NCI-H2081 treated with DMSO at 0.1 percent for 48 hours (cell line): ENCODE results near the gene COL23A1.
"Not testable (repeated sequence)": the region's sequence is repeated elsewhere in the genome, so short reads cannot be mapped to it uniquely, and the experiment has no call there.

Source experiments
- DNase-seq: peaks from one replicate; lab custom pipeline; 2025; lab: John Stamatoyannopoulos, UW

Gene COL23A1

DNA sequence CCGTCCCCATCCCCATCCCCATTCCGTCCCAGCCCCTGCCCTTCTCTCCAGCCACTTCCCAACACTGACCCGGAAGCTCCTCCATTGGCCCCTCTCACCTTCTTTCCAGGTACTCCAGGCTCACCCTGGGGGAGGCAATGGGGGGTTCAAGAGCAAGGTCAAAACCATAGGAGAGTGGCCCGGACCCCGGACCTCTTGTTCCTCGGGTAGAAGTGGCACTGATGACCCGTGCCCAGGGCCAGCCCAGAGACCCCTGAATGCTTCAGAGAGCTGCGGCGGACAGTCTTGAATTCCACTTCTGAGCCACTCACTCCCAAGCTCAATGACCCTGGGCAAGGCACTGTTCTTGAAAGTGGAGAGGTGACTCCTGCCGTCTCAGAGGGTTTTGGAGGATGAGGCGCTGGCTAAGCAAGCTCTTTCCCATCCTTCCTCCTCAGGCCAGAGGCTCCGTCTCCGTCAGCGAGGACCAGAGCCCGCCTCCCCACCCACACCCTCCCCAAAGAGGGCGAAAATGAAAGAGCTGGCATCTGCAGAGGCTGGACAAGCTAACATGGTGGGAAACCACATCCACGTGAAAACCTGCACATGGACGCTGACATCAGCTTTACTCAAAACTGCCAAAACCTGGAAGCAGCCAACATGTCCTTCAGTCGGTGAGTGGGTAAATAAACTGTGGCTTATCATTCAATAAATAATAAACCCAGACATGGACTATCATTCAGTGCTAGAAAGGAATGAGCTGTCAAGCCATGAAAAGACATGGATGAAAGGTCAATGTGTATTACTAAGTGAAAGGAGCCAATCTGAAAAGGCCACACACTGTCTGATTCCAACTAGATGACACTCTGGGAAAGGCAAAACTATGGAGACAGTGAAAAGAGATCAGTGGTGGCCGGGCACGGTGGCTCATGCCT, 330.3 kb downstream of the COL23A1 start:
- no peak for DNase-seq

DNA sequence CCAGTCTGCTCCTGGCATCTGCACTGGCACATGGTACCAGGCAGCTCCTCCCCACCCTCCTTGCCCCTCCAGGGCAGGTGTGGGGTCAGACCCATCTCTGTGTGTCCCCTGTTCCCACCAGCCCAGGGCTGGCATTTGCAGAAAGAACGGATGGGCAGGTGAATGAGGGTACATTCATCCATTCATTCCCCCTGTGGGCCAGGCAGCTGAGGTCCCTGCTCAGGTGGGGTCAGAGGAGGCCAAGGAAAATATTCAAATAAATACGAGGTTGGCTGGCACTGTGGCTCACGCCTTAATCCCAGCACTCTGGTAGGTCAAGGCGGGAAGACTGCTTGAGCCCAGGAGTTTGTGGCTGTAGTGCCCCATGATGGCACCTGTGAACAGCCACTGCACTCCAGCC, 332.5 kb downstream of the COL23A1 start:
- DNase-seq: no peak

DNA sequence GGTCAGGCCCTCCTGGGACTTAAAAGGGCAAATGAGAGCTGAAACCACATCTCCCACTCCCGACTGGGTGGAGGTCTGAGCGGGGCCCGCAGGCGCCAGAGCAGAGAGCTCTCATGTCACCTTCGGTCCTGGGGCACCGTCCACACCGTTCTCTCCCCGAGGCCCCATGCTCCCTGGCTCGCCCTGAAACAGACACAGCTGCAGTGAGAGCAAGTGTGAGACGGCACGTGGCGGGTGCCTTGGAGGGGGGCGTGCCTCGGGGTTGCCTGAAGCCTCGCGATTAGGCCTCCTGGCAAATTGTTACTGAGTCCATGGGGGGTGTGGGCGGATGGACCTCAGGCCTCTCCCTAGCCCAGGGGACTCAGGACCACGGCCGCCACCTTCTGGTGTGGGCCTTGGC, 333.4 kb downstream of the COL23A1 start:
- no peak for DNase-seq

DNA sequence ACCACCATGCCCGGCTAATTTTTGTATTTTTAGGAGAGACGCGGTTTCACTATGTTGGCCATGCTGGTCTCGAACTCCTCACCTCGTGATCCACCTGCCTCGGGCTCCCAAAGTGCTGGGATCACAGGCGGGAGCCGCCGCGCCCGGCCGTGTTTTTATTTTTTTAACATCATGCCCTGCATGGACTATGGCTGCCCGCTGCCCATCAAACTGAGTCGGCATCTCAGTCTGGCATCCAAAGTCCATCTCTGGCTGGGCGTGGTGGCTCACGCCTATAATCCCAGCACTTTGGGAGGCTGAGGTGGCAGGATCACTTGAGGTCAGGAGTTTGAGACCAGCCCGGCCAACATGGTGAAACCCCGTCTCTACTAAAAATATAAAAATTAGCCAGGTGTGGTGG, 336.6 kb downstream of the COL23A1 start:
- DNase-seq: not testable (repeated sequence)

DNA sequence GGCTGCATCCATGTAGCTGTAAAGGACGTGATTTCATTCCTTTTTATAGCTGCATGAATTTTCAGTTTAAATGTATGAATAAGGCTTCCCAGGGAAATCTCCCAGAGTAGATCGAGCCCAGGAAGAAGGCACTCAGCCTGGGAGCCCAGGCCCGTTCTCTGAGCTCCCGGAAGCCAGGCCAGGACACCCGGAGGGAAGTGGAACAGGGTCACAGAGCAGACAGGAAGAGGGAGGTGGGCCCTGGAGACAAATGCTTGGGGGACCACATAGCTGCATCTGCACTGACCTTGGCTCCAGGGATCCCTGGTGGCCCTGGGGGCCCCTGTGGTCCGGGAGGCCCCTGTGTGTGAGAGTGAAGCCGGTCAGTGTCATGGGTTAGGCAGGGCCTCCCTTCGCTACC, 337.9 kb downstream of the COL23A1 start:
- no peak for DNase-seq

DNA sequence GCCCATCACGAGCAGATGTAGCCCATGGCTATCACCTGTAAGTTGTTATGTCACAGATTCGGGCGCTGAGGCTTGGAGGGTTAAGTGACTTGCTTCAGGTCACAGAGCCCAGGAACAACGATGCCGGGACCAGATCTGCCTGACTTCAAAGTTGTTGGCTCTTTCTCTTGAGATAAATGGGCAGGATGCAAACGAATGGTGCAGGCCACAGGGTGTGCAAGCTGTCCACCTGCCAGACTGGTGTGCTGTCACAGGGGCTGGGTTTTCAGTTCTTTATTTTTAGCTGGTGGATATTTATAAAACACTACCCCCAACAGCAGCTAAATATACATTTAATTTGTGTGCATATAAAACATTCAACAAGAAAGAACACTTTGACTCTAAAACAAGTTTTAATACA, 339.9 kb downstream of the COL23A1 start:
- DNase-seq: no peak

DNA sequence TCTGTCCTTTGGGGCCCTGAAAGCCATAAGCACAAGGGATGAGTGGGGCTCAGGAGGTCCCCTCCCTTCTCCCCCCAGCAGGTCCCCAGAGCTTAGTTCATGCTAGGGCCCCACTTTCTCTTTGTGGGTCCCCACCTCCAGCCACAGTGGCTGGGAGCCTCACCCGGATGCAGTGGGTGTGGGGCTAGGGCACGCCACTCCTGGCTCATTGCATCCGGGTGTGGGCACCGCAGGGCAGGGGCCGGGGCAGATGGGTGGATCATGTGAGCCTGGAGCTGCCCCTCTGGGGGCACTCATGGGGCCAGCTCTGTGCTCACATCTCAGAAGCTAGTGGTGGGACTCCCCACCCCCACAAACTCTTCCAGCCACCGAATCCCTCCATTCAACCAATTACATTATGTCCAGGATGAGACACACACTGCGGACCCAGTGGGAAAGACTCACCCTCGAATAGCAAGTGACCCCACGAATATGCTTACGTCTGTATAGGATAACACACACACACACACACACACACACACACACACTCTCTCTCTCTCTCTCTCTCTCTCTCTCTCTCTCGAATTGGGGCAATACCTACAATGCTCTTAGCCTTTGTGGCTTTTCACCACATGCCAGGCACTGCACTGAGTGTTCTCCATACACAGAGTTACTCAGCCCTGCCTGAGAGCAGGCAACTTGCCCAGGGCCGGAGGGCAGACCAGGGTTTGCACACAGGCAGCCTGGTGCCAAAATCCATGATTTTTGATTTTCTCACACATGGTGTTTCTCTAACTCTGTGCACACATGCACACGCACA, 340.8 kb downstream of the COL23A1 start:
- no peak for DNase-seq

DNA sequence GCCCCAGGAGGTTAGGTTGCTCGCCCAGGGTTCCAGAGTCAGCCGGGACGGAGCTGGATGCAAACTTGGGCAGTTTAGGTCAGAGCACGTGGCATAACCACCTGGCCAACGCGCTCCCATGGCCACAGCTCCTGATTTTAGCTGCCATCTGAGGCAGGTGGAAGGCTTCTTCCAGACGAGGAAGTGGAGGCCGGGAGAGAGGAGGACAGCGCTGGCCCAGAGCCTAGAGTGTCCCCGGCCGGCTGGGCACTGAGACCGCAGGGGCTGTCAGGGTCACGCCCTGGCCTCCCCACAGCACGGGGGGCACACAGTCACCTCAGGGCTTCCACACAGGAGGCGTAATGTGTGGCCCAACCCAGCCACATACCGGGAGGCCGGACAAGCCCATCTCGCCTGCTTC, 341.4 kb downstream of the COL23A1 start:
- no peak for DNase-seq

DNA sequence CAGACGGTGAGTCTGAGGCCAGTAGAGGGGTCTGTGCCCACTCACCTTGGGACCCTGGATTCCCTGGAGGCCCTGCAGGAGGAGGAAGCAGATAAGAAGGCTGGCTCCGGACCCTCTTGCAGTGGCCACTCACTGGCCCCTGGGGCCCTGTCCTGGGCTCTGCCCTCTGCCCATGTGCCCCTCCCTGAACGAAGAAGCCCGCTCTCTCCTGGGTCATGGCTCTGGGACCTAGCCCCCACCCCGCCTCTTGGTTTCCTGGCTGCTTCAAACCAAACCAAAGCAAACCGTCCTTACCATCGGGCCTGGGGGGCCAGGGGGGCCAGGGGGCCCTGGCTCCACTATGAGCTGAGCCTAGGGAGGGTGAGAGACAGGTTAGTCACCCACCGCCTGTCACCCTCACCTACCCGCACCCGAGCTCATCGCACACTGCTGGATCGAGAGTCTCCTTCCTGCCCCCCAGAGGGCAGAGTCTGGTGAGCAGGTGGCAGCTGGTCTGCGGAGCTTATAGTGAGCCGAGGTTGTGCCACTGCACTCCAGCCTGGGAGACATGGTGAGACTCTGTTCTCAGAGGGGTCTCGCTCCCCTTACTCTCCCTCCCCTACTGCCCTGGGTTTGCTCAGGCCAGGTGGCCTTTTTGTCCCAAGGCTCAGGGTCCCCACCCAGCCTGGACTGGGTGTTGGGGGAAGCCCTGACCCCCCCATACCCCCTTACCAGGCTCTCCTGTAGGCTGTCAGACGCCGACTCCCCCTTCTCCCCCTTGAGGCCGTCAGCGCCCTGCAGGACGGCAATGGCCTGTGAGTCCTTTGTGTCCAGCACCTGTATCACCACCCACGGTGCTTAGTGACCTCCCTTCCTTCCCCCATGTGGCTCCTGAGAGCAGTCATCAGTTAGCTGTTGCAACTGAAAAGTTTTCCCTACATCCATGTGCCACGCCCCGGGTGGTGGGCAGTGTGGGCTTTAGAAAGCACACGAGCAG, 342.4 kb downstream of the COL23A1 start:
- DNase-seq: no peak

DNA sequence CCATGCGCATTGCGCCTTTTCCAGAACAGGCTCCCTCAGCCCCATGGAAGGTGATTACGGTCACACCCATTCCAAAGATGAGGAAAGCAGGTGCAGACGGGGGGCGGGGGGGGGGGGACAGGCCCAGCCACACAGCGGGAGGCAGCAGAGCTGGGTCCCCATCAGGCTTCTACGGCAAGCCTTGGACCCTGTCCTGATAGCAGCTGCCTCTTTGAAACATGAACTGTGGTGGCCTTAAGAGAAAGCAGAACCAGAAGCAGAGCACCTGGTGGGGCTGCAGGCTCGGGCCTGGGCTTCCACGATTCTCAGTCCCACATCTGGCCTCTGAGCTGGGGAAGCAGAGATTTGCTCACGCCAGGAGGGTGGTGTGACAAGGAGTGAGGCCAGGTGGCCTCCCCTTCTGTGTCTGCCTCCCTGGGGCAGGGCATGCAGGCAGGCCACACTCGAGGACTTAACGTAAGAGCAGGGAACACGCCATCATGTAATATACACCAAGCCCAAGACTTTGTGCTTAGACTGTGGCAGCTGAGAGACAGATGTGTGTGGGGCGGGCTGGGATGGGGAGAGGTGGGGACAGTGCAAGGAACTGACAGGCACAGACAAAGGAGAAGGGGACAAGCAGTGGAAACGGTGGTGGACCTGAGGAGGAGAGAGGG, 343.4 kb downstream of the COL23A1 start:
- DNase-seq: no peak

DNA sequence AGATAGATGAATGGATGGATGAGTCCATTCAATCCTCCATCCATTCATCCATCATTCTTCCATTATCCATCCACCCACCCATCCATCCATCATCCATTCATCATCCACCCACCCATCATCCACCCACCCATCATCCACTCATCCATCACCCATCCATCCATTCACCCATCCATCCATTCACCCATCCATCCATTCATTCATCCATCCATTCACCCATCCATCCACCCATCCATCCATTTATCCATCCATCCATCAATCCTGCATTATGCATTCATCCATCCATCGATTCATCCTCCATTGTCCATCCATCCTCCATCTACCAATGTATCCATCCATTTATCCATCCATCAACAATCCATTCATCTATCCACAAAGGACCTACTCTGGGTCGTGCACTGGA, 344.8 kb downstream of the COL23A1 start:
- no peak for DNase-seq

DNA sequence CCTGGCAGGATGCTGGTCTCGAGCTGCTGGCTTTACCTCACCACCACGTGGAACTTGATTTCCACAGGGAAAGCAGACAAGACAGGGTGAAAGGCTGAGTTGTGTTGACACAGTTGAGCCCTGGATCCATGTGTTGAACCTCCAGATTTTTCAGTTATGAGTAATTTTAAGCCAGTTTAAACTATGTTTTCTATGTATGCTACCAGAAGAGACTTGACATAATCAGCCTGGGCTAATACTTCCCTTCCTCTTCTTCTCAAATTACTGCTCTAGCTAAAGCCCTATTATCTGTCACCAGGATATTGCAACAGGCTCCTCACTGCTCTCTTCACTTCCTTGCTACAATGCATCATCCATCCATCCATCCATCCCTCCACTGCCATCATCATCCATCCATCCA, 345.6 kb downstream of the COL23A1 start:
- DNase-seq: no peak

DNA sequence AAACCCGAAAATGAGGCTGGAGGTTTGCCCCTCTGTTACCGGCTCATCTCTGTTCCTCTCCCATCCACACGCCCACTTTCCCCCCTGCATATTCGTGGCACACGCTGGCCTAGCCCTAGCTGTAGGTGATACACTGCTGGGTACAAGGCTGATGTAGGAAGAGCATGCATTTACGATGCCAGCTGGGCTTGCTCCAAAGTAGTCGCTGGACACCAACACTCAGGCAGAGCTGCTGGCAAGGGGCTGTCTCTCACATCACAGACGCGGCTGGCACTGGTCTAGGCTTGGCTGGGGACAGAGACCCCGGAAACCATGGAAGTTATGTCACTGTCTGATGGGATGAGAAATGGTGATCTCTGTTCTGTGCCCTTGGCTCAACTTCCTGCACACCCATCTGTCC, 347.8 kb downstream of the COL23A1 start:
- DNase-seq: no peak

DNA sequence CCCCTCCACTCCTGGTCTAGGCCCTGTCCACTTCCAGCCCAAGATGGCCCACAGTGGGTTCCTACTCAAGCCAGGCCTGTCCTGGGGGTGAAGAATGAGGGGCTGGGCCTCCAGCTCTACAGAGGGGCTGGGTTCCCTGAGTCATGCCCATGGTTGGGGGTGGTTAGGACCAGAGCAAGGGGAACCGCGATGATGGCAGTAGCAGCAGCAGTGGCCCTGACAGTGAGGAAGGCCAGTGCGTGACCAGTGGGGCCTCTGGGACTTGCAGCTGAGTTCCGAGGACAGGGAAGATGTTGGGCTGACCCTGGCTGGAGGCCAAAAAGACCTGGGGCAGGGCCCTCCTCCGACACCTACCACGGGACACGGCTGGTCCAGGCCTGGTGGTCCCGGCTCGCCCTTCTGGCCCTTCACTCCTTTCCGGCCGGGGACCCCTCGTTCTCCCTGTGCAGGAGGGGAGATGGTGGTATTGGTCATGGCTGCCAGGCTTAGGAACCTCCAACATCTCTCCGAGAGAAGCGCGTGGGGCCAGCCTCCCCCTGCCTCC, 348.4 kb downstream of the COL23A1 start:
- no peak for DNase-seq

DNA sequence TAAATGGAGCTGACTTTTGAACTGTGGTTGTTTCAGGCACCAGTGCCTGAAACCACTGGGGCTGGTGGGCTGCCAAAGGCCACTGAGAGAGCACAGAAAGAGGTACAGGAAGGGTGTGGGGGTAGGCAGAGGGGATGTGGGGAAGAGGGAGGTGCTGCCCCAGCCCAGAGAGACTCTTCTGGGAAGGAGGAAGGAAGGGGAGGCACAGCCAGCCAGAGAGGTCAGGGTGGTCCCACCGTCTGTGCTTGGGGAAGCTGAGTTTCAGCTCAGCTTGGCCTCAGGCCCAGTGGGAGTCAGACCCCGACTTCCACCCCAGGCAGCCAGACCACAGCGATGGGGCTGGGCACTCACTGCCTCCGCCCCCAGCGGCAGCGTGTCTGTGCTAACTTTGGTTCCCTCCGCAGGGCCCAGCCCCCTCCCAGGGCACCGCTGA, 348.9 kb downstream of the COL23A1 start:
- no peak for DNase-seq

DNA sequence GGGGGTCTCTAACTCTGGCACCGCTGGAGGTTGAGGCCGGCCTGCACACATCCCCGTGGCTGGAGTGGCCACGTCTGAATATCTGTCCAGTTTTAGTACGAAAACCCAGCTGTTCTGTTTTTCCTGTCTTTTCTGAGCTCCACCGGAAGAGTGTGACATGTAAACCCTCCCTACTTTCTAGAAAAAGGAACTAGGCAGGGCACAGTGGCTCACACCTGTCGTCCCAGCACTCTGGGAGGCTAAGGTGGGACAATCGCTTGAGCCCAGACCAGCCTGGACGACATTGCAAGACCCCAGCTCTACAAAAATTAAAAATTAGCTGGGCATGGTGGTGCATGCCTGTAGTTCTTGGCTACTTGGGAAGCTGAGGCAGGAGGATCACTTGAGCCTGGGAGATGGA, 349.4 kb downstream of the COL23A1 start:
- DNase-seq: no peak

DNA sequence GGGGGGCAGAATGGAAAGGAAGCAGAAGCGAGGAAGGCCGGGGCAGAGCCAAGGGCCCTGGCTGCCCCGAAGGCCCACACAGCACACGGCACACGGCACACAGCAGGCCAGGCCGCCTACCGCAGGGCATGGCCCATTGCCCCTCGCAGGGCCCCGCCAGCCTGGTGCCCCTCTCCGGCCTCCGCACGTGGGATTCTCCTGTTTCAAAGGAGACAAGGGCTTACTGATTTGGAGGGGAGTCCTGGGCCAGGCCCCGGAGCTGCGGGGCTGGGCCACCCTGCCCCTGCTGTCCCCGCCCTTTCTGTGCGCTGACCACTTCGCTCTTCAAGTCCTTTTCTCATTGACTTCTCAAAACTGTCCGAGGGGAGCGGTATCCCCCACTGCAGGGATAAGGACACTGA, 349.9 kb downstream of the COL23A1 start:
- DNase-seq: no peak

DNA sequence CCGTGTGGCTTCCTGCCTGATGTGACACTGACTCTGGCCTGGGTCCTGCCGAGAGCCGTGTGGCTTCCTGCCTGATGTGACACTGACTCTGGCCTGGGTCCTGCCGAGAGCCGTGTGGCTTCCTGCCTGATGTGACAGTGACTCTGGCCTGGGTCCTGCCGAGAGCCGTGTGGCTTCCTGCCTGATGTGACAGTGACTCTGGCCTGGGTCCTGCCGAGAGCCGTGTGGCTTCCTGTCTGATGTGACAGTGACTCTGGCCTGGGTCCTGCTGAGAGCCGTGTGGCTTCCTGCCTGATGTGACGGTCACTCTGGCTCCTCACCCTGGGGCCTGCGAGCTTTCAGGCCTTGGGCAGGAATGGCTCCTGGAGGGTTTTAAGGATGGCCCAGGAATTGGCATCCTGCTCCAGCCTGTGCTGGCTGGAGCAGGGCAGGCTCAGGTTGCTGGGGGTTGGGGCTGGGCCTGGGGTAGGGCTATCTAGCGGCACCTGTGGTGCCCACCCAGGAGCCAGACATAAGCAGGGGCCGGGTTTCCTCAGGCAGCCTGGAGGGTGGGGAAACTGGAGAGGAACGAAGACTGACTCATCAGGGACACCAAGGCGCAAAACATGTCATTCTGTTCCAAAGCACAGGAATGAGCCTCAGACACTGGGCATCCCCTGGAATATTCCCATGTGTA, 350.4 kb downstream of the COL23A1 start:
- not testable (repeated sequence) for DNase-seq

DNA sequence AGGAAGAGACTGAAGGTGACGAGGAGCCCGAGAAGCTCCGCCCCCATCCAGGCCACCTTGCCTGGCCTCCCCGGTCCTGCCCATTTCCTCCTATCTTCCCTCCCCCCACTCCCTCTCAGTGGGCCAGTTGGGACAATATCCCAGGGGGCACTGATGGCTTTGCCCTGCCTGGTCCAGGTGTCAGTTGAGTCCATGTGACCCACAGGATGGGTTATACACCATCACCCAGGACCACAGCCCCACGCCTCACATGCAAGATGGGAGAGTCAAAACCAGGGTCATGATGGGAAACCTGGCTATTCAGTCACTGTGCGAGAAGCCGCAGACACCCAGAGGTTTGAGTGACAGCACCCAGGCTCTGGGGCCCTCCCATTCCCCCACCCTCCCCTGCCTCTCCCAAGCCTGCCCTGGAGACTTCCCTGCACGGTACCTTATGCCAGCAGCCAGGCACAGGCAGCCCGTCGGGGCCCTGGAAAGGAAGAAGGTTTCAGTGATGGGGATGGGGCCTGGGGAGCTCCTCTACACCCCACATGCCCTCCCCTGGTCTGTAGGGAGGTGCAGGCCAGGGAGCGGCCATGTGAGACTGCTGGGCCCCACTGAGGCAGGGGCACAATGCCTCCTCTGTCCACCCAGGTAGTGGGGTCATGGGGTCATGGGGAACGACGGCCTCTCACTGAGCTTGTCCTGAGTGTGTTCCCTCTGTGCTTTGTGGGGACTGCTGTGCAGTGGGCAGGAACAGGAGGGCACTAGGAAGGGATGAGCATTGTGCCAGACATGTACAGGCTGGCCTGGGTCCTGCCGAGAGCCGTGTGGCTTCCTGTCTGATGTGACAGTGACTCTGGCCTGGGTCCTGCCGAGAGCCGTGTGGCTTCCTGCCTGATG, 351.2 kb downstream of the COL23A1 start:
- DNase-seq: no peak

DNA sequence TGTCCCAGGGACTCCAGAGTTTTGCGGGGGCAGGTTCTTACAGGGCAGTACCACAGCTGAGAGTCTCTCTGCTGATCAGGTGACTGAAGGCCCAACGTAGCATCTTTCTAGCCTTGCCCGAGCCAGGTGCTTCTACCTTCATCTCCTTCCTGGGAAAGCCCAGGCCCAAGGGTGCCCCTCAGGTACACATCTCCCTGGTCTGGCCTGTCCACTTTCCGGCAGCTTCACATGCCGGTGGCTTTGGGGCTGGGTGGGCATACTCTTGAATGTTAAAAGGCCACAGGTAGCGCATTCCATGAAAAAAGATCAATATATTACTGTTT, 351.9 kb downstream of the COL23A1 start:
- DNase-seq: no peak
